Skeletal muscle satellite cell (primary cell): ENCODE results near the gene TMEM59L.

Experiments used
- H3K27me3 ChIP-seq: 2 replicates; pipeline ENCODE4 v1.7.0; 2013; ENCODE audit warnings: low read length; ENCODE audit not compliant: control insufficient read depth, insufficient read depth
- H3K36me3 ChIP-seq: 2 replicates; pipeline ENCODE4 v1.7.0; 2013; ENCODE audit warnings: mild to moderate bottlenecking, control low read depth, low read length; ENCODE audit not compliant: insufficient read depth
- H3K4me1 ChIP-seq: 2 replicates; pipeline ENCODE4 v1.7.0; 2013; ENCODE audit warnings: low read length; ENCODE audit not compliant: control insufficient read depth, insufficient read depth
- H3K4me2 ChIP-seq: 2 replicates; pipeline ENCODE4 v1.7.0; 2013; ENCODE audit warnings: mild to moderate bottlenecking, low read length
- H3K4me3 ChIP-seq: 2 replicates; pipeline ENCODE4 v1.7.0; 2013; ENCODE audit warnings: low read length
- H3K9ac ChIP-seq: 2 replicates; pipeline ENCODE4 v1.7.0; 2013; ENCODE audit warnings: mild to moderate bottlenecking, low read depth, low read length, moderate library complexity
- H3K9me3 ChIP-seq: replicated peaks from 2 replicates; pipeline ENCODE4 v1.7.0; 2013; ENCODE audit warnings: mild to moderate bottlenecking, control low read depth, low read length

Gene TMEM59L

GRCh38 chr19:18658366-18658855 is 45.7 kb downstream of the TMEM59L start:
- H3K27me3 ChIP-seq: no peaks in the 10 kb centered on the region
- H3K4me1 ChIP-seq: peaks cover 64% of the 10 kb centered on the region
- H3K4me3 ChIP-seq: no peak overlapping the region

GRCh38 chr19:18659281-18660050 is 46.8 kb downstream of the TMEM59L start:
- no peaks in the 10 kb centered on the region for H3K9me3 ChIP-seq
- H3K27me3 ChIP-seq: no peaks in the 10 kb centered on the region
- H3K36me3 ChIP-seq: no peaks in the 10 kb centered on the region
- H3K9ac ChIP-seq: peak overlapping the region; percentile 78
- H3K4me2 ChIP-seq: peak overlapping the region; percentile 70
- peak overlapping the region; percentile 52 for H3K4me3 ChIP-seq
- H3K4me1 ChIP-seq: peaks cover 68% of the 10 kb centered on the region

More at GRCh38 chr19:18658366-18658855, 45.7 kb downstream of the TMEM59L start:
- Histone ChIP-seq H3K36me3 (no peaks in the 10 kb centered on the region), H3K4me2 (no peak overlapping the region), H3K9me3 (no peaks in the 10 kb centered on the region), H3K9ac (peak overlapping the region; percentile 78)

- H3K27me3 ChIP-seq: no peaks in the 10 kb centered on the region
- H3K9ac ChIP-seq: peak overlapping the region; percentile 78
Measured at GRCh38 chr19:18660051-18660910, 47.6 kb downstream of the TMEM59L start.

GRCh38 chr19:18660939-18661670 is 48.4 kb downstream of the TMEM59L start:
- H3K9ac ChIP-seq: peak overlapping the region; percentile 78
- peak overlapping the region; percentile 52 for H3K4me3 ChIP-seq
- peak overlapping the region; percentile 70 for H3K4me2 ChIP-seq
- H3K36me3 ChIP-seq: no peaks in the 10 kb centered on the region
- H3K4me1 ChIP-seq: peaks cover 68% of the 10 kb centered on the region
- H3K27me3 ChIP-seq: no peaks in the 10 kb centered on the region
- no peaks in the 10 kb centered on the region for H3K9me3 ChIP-seq

More at GRCh38 chr19:18660051-18660910, 47.6 kb downstream of the TMEM59L start:
- no peaks in the 10 kb centered on the region for H3K9me3 ChIP-seq
- no peaks in the 10 kb centered on the region for H3K36me3 ChIP-seq
- H3K4me1 ChIP-seq: peaks cover 68% of the 10 kb centered on the region
- H3K4me2 ChIP-seq: peak overlapping the region; percentile 70
- peak overlapping the region; percentile 52 for H3K4me3 ChIP-seq

- Histone ChIP-seq H3K4me1 (peaks cover 53% of the 10 kb centered on the region), H3K27me3 (no peaks in the 10 kb centered on the region), H3K36me3 (peaks cover 7% of the 10 kb centered on the region), H3K4me2 (peak overlapping the region; percentile 31), H3K4me3 (no peak overlapping the region), H3K9me3 (no peaks in the 10 kb centered on the region), H3K9ac (no peak overlapping the region)
Measured at GRCh38 chr19:18662972-18663732, 50.5 kb downstream of the TMEM59L start.

- H3K9ac ChIP-seq: no peak overlapping the region
- no peak overlapping the region for H3K4me3 ChIP-seq
- H3K36me3 ChIP-seq: peaks cover 16% of the 10 kb centered on the region
- no peaks in the 10 kb centered on the region for H3K27me3 ChIP-seq
- peaks cover 44% of the 10 kb centered on the region for H3K4me1 ChIP-seq
- no peaks in the 10 kb centered on the region for H3K9me3 ChIP-seq
- H3K4me2 ChIP-seq: no peak overlapping the region
Measured at GRCh38 chr19:18663940-18664530, 51.4 kb downstream of the TMEM59L start.

GRCh38 chr19:18665771-18666202 is 53.1 kb downstream of the TMEM59L start:
- H3K9ac ChIP-seq: no peak overlapping the region
- peaks cover 35% of the 10 kb centered on the region for H3K4me1 ChIP-seq
- peaks cover 21% of the 10 kb centered on the region for H3K36me3 ChIP-seq
- H3K9me3 ChIP-seq: no peaks in the 10 kb centered on the region
- H3K4me3 ChIP-seq: no peak overlapping the region
- no peak overlapping the region for H3K4me2 ChIP-seq
- no peaks in the 10 kb centered on the region for H3K27me3 ChIP-seq

- H3K4me2 ChIP-seq: no peak overlapping the region
- H3K4me3 ChIP-seq: no peak overlapping the region
- H3K9me3 ChIP-seq: no peaks in the 10 kb centered on the region
- peaks cover 21% of the 10 kb centered on the region for H3K36me3 ChIP-seq
- peaks cover 29% of the 10 kb centered on the region for H3K4me1 ChIP-seq
- H3K9ac ChIP-seq: no peak overlapping the region
- H3K27me3 ChIP-seq: no peaks in the 10 kb centered on the region
Measured at GRCh38 chr19:18666317-18666716, 53.6 kb downstream of the TMEM59L start.

- H3K4me3 ChIP-seq: no peak overlapping the region
- H3K36me3 ChIP-seq: peaks cover 21% of the 10 kb centered on the region
- peaks cover 27% of the 10 kb centered on the region for H3K4me1 ChIP-seq
- H3K27me3 ChIP-seq: no peaks in the 10 kb centered on the region
- H3K9ac ChIP-seq: no peak overlapping the region
- H3K9me3 ChIP-seq: no peaks in the 10 kb centered on the region
- H3K4me2 ChIP-seq: no peak overlapping the region
Measured at GRCh38 chr19:18666784-18667183, 54.1 kb downstream of the TMEM59L start.

- Histone ChIP-seq H3K9ac (no peak overlapping the region), H3K4me1 (peaks cover 31% of the 10 kb centered on the region), H3K36me3 (peaks cover 21% of the 10 kb centered on the region), H3K4me2 (no peak overlapping the region), H3K4me3 (no peak overlapping the region), H3K27me3 (no peaks in the 10 kb centered on the region), H3K9me3 (no peaks in the 10 kb centered on the region)
Measured at GRCh38 chr19:18667531-18668251, 55.0 kb downstream of the TMEM59L start.
